HEK293T (cell line): ENCODE data around the gene NHP2.

Experiments
- ARNT ChIP-seq: fragments of 450-650 bp; IDR thresholded peaks from 2 replicates; pipeline ENCODE4 v1.6.1; 2017; ENCODE audit warnings: mild to moderate bottlenecking
- ELF4 ChIP-seq: fragments of 450-650 bp; IDR thresholded peaks from 2 replicates; pipeline ENCODE4 v1.6.1; 2017; ENCODE audit warnings: antibody characterized with exemption
- FOXA1 ChIP-seq: fragments of 450-650 bp; IDR thresholded peaks from 2 replicates; pipeline ENCODE4 v1.6.1; 2016; ENCODE audit warnings: mild to moderate bottlenecking
- FOXK2 ChIP-seq: fragments of 450-650 bp; IDR thresholded peaks from 2 replicates; pipeline ENCODE4 v1.6.1; 2016; ENCODE audit warnings: mild to moderate bottlenecking
- FOXM1 ChIP-seq: fragments of 450-650 bp; IDR thresholded peaks from 2 replicates; pipeline ENCODE4 v1.6.1; 2017; ENCODE audit warnings: mild to moderate bottlenecking, borderline replicate concordance
- HDGF ChIP-seq: fragments of 450-650 bp; IDR thresholded peaks from 2 replicates; pipeline ENCODE4 v1.6.1; 2017; ENCODE audit warnings: antibody characterized with exemption, borderline replicate concordance
- LEF1 ChIP-seq: fragments of 450-650 bp; IDR thresholded peaks from 2 replicates; pipeline ENCODE4 v1.6.1; 2017; ENCODE audit warnings: mild to moderate bottlenecking, borderline replicate concordance
- NFRKB ChIP-seq: fragments of 450-650 bp; IDR thresholded peaks from 2 replicates; pipeline ENCODE4 v1.6.1; 2016; ENCODE audit warnings: mild to moderate bottlenecking, moderate library complexity
- PKNOX1 ChIP-seq: fragments of 450-650 bp; IDR thresholded peaks from 2 replicates; pipeline ENCODE4 v1.6.1; 2016
- SP1 ChIP-seq: fragments of 450-650 bp; IDR thresholded peaks from 2 replicates; pipeline ENCODE4 v1.6.1; 2017
- SUZ12 ChIP-seq: fragments of 450-650 bp; IDR thresholded peaks from 2 replicates; pipeline ENCODE4 v1.6.1; 2016; ENCODE audit warnings: mild to moderate bottlenecking

- TF ChIP-seq HDGF: no peak
- TF ChIP-seq FOXA1: no peak
- TF ChIP-seq SUZ12: no peak
- no peak for TF ChIP-seq FOXK2
- no peak for TF ChIP-seq SP1
- TF ChIP-seq FOXM1: no peak
- TF ChIP-seq NFRKB: no peak
- TF ChIP-seq LEF1: no peak
- TF ChIP-seq ELF4: no peak
- TF ChIP-seq PKNOX1: no peak
- no peak for TF ChIP-seq ARNT
These were observed 23.9 kb upstream of the NHP2 start for GRCh38 chr5:178177569-178177968.
